ENCODE results near the gene PLCB2.

Gene PLCB2

GRCh38 chr15:40283615-40284300 lies 24.0 kb downstream of the PLCB2 start:
- no peak for DNase-seq

GRCh38 chr15:40282869-40283614 lies 24.7 kb downstream of the PLCB2 start, which contains the start of gene ANKRD63:
ANKRD63 (minus strand) TSS chr15:40283064; CDS start chr15:40282586, 478 bp downstream.
- peak; percentile 32 to 35 for DNase-seq

- DNase-seq, result peak; percentile 18 to 27
These were observed 25.4 kb downstream of the PLCB2 start for GRCh38 chr15:40282147-40282868.

- DNase-seq, result no peak
These were observed 26.0 kb downstream of the PLCB2 start for GRCh38 chr15:40281801-40282146.

GRCh38 chr15:40281057-40281800 lies 26.5 kb downstream of the PLCB2 start:
- no peak for DNase-seq

GRCh38 chr15:40280260-40281056 lies 27.3 kb downstream of the PLCB2 start:
- DNase-seq, result no peak

GRCh38 chr15:40279437-40280141 lies 28.1 kb downstream of the PLCB2 start:
- peak; percentile 57 to 60 for DNase-seq

GRCh38 chr15:40278026-40278425 lies 29.7 kb downstream of the PLCB2 start:
- DNase-seq, result no peak

GRCh38 chr15:40277471-40277870 lies 30.3 kb downstream of the PLCB2 start:
- DNase-seq, result no peak

- no peak for DNase-seq
These were observed 30.8 kb downstream of the PLCB2 start for GRCh38 chr15:40276927-40277326.

GRCh38 chr15:40275954-40276353 lies 31.8 kb downstream of the PLCB2 start:
- no peak for DNase-seq

GRCh38 chr15:40275523-40275922 lies 32.2 kb downstream of the PLCB2 start:
- no peak for DNase-seq

- DNase-seq, result peak; percentile 83
These were observed 33.1 kb downstream of the PLCB2 start for GRCh38 chr15:40274350-40275274.

GRCh38 chr15:40273428-40273827 lies 34.3 kb downstream of the PLCB2 start:
- DNase-seq, result no peak

- no peak for DNase-seq
These were observed 35.2 kb downstream of the PLCB2 start for GRCh38 chr15:40272485-40273056.

- DNase-seq, result no peak
These were observed 35.9 kb downstream of the PLCB2 start for GRCh38 chr15:40271685-40272484.

GRCh38 chr15:40270246-40270995 lies 37.3 kb downstream of the PLCB2 start:
- DNase-seq, result no peak

GRCh38 chr15:40269604-40270003 lies 38.1 kb downstream of the PLCB2 start:
- no peak for DNase-seq
